Mucosa of rectum (tissue), 2 donors: ENCODE results near the gene MYO1A.
"Not testable (repeated sequence)": the region's sequence is repeated elsewhere in the genome, so short reads cannot be mapped to it uniquely, and the experiment has no call there.

Experiments
- H3K27ac ChIP-seq, 2 donors: one replicate each; pipeline ENCODE4 v1.7.0; 2013; ENCODE audit warnings: inconsistent platforms in 2 of 2, low read depth in 2 of 2, low read length in 2 of 2
- H3K27me3 ChIP-seq, 2 donors: one replicate each; pipeline ENCODE4 v1.7.0; 2013; ENCODE audit warnings: low read length in 2 of 2; ENCODE audit not compliant: control insufficient read depth in 2 of 2, insufficient read depth in 2 of 2
- H3K36me3 ChIP-seq, 2 donors: one replicate each; pipeline ENCODE4 v1.7.0; 2013; ENCODE audit warnings: low read length in 2 of 2; ENCODE audit not compliant: control insufficient read depth in 2 of 2, insufficient read depth in 2 of 2
- H3K4me1 ChIP-seq, 2 donors: one replicate each; pipeline ENCODE4 v1.7.0; 2013; ENCODE audit warnings: low read length in 2 of 2, mild to moderate bottlenecking in 1 of 2; ENCODE audit not compliant: control insufficient read depth in 2 of 2, insufficient read depth in 2 of 2
- H3K4me3 ChIP-seq, 2 donors: one replicate each; pipeline ENCODE4 v1.7.0; 2013; ENCODE audit warnings: low read length in 2 of 2
- H3K9ac ChIP-seq, 2 donors: one replicate each; pipeline ENCODE4 v1.7.0; 2013; ENCODE audit warnings: low read length in 2 of 2, low read depth in 1 of 2, mild to moderate bottlenecking in 1 of 2
- H3K9me3 ChIP-seq, 2 donors: one replicate each; pipeline ENCODE4 v1.7.0; 2013; ENCODE audit warnings: low read length in 2 of 2; ENCODE audit not compliant: control insufficient read depth in 2 of 2
- donor health status: healthy.
- donor health status: Normal muscosa, but diverticular disease.

MYO1A gene

DNA sequence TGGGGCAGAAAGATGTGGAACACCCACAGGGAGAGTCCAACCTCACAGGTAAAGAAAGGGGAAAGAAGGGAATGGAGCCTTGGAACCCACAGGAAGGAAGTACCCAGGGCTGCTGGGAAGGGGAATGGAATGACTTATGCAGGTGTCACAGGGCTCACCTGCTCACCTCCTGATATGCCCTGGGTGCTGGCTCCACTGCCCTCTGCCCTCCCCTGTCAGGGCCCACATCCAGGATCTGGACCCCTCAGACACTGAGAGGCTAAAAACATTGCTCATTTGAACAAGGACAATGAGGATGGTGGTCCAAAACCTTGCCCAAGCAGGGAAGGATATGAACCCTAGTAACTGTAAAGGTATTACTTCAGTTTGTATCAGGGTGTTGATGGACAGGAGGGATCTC lies 62.9 kb downstream of the MYO1A start:
- Histone ChIP-seq H3K9ac (no peak overlapping the region), H3K9me3 (no peaks in the 10 kb centered on the region), H3K36me3 (no peaks in the 10 kb centered on the region), H3K4me1 (peaks cover 5 to 9% of the 10 kb centered on the region in 2 donors), H3K27ac (no peak overlapping the region), H3K4me3 (no peak overlapping the region), H3K27me3 (no peaks in the 10 kb centered on the region)

GRCh38 chr12:56985714-56986113 lies 64.2 kb downstream of the MYO1A start:
- not testable (repeated sequence) for H3K36me3 ChIP-seq, H3K27me3 ChIP-seq, H3K4me3 ChIP-seq, H3K27ac ChIP-seq, H3K9me3 ChIP-seq, H3K9ac ChIP-seq, H3K4me1 ChIP-seq

DNA sequence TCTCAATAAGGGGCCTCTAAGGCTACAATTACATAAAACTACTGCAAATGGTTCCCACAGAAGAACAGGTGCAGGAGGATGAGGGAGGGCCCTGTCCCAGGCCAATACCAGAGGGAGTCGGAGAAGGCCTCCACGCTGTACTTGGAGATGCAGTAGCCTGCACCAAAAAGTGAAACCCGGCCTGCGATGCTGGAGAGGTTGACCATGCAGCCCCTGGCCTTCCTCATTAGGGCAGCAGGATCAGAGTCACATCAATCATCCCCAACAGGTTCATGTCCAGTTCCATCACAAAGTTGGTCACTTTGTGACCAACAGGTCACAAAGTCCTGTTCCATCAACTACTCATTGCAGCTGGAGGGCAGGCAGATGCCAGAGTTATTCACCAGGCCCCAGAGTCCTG lies 66.5 kb downstream of the MYO1A start:
- Histone ChIP-seq H3K27me3 (no peaks in the 10 kb centered on the region), H3K9me3 (no peaks in the 10 kb centered on the region), H3K4me3 (no peak overlapping the region), H3K36me3 (no peaks in the 10 kb centered on the region), H3K9ac (no peak overlapping the region), H3K27ac (no peak overlapping the region), H3K4me1 (no peaks in the 10 kb centered on the region)

DNA sequence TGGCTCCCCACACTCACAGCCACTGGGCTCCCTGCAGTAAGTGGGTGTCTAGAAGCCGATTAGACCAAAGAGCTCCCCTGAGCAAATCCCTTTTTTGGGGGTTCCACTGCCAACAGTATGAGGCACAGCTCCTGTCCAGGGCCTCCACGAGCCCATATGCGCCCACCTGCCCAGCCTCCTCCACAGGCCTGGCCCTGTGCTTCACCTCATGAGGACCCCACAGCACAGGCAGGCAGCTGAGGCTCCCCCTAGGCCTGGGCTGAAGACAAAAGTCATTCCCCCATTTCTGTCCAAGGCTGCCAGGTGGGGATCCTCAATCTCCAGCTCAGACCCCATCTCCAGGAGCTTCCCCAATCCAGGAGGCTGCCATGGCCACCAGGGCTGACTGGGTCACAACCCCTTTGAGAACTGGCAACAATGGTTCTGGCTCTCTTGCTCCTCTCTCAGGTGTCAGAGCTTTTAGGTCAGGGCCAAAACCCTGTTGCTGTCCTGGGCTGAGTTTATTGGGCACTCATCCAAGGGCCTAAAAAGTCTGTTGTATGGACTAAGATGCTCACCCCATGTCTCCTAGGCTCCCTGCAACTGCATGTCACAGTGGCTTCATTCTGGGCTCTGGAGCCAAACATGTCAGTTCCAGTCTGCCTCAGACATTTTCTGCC lies 67.2 kb downstream of the MYO1A start:
- H3K9ac ChIP-seq, result not testable (repeated sequence)

GRCh38 chr12:56980941-56981530 lies 68.9 kb downstream of the MYO1A start:
- no peak overlapping the region for H3K9ac ChIP-seq

More for the DNA sequence above, 67.2 kb downstream of the MYO1A start:
- not testable (repeated sequence) for H3K9me3 ChIP-seq, H3K27me3 ChIP-seq, H3K4me3 ChIP-seq, H3K4me1 ChIP-seq, H3K27ac ChIP-seq, H3K36me3 ChIP-seq

GRCh38 chr12:56980268-56980667 lies 69.7 kb downstream of the MYO1A start:
- H3K27me3 ChIP-seq, result no peaks in the 10 kb centered on the region
- H3K4me3 ChIP-seq, result no peak overlapping the region
- H3K27ac ChIP-seq, result no peak overlapping the region
- H3K36me3 ChIP-seq, result no peaks in the 10 kb centered on the region
- H3K9ac ChIP-seq, result no peak overlapping the region
- no peaks in the 10 kb centered on the region for H3K4me1 ChIP-seq
- no peaks in the 10 kb centered on the region for H3K9me3 ChIP-seq

More at GRCh38 chr12:56980941-56981530, 68.9 kb downstream of the MYO1A start:
- Histone ChIP-seq H3K36me3 (no peaks in the 10 kb centered on the region), H3K4me3 (no peak overlapping the region), H3K27ac (no peak overlapping the region), H3K4me1 (no peaks in the 10 kb centered on the region), H3K27me3 (no peaks in the 10 kb centered on the region), H3K9me3 (no peaks in the 10 kb centered on the region)

DNA sequence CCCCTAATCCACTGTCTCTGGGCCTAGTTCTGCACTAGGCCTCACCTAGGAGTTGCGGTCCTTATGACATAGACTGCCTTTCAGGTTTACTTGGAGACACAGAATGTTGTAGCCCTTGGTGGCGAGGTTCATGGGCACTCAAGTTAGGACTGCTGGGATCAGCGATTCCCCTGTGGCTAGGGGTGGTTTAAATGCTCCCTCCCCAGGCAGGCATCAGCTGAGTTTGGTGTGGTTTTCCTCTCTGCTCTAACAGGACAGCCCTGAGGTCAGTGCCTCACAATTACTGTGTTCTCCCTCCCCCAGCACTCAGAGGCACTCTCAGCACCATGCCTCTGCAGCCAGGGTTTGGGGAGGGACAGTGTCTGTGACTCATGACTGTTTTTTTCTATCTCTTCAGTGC lies 70.3 kb downstream of the MYO1A start:
- no peaks in the 10 kb centered on the region for H3K9me3 ChIP-seq
- H3K9ac ChIP-seq, result no peak overlapping the region
- no peaks in the 10 kb centered on the region for H3K36me3 ChIP-seq
- H3K4me1 ChIP-seq, result no peaks in the 10 kb centered on the region
- no peak overlapping the region for H3K4me3 ChIP-seq
- H3K27ac ChIP-seq, result no peak overlapping the region
- H3K27me3 ChIP-seq, result no peaks in the 10 kb centered on the region
